Iris pigment epithelial cell (primary cell): ENCODE results near the gene ATRN.
A peak's percentile ranks its signal among the peaks of the same experiment; 100 is the strongest.
"Not testable (repeated sequence)": the region's sequence is repeated elsewhere in the genome, so short reads cannot be mapped to it uniquely, and the experiment has no call there.

Source experiments
- DNase-seq: peaks from one replicate; pipeline ENCODE4 v3.0.0-alpha.2; 2011; ENCODE audit warnings: low read depth

The ATRN gene

DNA sequence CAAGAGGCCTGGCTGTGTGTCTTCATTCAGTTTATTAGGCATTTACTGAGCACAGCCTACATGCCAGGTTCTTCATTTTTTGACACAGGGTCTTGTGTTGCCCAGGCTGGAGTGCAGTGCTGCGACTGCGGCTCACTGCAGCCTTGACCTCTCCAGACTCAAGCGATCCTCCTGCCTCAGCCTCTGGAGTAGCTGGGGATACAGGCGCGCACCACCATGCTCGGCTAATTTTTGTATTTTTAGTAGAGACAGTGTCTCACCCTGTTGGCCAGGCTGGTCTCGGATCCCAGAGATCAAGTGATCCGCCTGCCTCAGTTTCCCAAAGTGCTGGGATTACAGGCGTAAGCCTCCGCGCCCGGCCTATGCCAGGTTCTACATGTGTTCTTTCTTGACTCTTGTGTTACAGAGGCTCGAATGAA, 601 bp upstream of the ATRN start:
- no peak for DNase-seq

DNA sequence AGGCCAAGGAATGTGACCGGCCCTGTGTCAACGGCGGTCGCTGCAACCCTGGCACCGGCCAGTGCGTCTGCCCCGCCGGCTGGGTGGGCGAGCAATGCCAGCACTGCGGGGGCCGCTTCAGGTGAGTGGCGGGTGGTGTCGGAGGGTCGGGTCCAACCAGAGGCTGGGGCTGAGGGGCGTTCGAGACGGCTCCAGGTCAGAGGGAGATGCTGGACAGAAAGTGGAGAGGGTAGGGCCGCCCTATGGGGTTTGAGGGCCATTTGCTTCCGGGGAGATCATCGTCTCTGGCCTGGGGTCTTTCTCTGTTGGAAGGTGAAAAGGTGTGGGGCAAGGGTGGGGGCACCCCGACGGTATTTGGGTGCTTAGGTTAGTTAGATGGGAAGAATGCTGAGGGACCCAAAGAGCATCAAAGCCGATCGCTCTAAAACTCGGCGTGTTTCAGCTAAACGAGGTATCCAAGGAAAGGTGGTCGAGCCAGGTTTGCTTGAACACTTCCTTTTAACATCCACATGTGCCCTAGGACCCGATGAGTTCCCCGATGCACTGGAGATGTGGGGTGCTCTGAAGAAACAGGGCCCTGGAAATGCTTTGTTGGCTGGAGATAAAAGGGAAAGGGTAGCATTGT, 691 bp downstream of the ATRN start:
- no peak for DNase-seq

DNA sequence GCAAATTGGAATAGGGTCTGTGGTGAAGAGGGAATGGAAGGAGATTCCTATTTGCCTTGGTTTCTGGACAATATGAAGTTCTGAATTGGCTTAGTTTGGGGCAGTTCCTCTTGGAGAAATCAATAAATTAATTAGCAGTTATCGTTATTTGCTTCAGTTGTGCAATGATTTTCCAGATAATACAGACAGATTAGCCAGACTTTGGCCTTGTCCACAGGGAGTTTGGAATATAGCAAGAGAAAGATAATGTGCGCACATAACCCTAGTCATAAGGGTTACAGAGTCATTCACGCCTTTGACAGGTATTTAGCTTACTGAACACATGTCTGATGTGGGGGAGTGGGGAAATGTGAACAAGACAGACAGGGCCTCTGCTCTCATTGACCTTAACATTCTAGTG, 1.3 kb downstream of the ATRN start:
- no peak for DNase-seq

DNA sequence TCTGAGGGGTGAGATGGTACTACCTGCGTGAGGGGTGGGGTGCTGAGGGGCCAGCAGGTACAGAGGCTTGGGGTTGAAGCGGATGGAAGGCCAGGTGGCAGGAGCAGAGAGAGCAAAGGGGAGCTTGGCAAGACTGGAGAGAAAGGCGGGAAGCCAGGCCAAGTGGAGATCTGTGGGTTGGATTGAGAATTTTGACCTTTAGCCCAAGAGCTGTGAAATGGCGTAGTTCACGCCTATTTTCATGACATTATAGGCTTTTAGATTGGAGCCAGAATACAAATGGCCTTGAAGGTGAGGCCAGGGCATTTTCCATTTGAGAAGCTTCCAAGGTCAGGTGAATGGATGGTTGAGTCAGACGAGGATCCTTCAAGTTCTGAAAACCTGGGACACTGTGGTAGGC, 2.5 kb downstream of the ATRN start:
- no peak for DNase-seq

DNA sequence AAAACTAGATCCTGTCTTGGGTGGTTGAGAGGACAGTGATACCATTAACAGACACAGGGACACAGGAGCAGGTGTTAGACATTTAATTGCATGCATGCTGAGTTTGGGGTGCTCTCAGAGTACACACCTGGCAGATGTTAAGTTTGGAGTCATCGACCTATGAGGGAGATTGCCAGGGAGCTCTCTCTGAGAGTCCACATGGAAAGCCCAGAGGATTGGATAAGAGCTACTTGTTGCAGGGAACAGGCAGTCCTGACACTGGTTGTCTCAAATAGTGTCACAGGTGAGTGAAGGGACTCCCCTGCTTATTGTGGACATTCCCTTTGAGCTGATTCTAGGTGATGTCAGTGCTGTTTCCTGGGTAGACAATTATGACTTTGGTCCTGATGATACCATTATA, 3.1 kb downstream of the ATRN start:
- DNase-seq = no peak

DNA sequence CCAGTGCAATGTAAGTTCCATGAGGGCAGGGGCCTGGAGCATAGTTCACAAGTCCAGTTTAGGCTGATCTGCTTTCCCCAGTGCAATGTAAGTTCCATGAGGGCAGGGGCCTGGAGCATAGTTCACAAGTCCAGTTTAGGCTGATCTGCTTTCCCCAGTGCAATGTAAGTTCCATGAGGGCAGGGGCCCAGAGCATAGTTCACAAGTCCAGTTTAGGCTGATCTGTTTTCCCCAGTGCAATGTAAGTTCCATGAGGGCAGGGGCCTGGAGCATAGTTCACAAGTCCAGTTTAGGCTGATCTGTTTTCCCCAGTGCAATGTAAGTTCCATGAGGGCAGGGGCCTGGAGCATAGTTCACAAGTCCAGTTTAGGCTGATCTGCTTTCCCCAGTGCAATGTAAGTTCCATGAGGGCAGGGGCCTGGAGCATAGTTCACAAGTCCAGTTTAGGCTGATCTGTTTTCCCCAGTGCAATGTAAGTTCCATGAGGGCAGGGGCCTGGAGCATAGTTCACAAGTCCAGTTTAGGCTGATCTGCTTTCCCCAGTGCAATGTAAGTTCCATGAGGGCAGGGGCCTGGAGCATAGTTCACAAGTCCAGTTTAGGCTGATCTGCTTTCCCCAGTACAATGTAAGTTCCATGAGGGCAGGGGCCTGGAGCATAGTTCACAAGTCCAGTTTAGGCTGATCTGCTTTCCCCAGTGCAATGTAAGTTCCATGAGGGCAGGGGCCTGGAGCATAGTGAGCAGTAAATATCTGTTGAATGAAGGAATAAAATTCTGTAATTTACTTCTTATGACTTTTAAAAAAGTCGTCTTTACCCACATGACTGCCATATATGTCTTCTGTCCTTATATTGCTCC, 6.4 kb downstream of the ATRN start:
- DNase-seq = not testable (repeated sequence)

DNA sequence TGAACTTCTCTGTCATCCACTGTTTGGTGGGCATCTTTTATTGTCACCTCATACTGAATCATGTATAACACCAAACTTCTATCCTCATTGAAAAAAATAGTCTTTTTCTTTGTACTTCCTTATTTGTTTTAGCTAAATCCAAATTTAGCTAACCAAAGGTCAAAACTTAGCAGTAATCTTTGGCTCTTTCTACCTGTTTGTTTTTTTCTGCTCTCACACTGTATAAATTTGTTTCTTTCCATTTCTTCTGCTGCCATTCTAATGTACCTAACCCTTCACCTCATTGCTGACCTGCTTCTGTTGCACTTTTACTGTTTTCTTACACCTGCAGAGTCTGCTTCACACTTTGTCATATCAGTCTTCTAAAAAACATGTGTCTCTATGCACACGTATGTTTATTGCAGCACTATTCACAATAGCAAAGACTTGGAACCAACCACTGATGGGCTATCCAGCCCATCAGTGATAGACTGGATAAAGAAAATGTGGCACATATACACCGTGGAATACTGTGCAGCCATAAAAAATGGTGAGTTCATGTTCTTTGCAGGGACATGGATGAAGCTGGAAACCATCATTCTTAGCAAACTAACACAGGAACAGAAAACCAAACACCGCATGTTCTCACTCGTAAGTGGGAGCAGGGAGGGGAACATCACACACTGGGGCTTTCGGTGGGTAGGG, 7.2 kb downstream of the ATRN start:
- no peak for DNase-seq

DNA sequence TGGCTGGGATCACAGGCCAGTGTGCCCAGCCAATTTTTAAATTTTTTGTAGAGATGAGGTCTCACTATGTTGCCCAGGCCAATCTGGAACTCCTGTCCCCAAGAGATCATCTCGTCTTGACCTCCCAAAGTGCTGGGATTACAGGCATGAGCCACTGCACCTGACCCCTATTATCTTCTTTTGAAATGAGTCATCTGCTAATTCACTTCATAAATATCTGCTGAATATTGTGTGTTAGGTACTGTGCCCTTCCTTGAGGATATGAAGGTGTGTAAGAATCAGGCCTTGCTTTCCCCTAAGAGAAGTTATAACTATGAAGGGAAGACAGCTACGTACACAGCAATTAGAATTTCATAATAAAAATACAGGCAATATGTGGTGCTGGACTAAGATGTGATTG, 8.2 kb downstream of the ATRN start:
- DNase-seq = no peak

DNA sequence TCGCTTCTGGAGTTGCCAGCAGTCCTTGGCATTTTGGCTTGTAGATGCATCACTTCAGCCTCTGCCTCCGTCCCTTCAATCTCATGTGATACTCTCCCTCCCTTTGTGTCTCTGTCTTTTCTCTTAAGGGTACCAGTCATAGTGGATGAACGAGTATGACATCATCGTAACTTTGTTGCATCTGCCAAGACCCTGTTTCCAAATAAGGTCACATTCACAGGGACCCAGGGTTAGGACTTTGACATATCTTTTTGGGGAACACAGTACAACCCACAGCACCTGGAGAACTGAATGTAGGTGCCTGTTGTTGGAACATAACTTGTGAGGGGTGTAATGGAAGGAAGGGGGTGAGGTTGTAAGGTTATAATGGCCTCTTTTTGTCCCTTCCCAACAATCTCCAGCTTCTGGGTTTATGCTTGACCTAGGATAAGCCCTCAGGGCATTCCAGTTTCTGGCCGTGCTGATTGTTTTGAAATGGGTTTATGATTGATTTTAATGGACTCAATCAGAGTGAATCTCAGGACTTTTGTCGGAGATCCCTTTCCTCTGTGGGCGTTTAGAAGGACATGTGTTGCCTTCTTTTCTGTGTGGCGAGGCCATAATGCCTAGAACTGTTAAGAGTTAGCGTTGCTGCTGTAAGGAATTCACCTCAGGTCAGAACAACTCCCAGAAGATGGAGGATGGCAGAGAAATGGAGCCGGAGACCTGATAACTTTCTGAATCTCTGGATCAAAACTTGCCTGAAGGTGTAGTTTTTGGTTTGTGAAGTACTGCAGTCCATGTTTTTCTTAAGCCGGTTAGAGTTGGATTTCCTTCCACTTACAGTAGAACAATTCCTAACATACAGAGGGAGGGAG, 9.2 kb downstream of the ATRN start:
- no peak for DNase-seq

DNA sequence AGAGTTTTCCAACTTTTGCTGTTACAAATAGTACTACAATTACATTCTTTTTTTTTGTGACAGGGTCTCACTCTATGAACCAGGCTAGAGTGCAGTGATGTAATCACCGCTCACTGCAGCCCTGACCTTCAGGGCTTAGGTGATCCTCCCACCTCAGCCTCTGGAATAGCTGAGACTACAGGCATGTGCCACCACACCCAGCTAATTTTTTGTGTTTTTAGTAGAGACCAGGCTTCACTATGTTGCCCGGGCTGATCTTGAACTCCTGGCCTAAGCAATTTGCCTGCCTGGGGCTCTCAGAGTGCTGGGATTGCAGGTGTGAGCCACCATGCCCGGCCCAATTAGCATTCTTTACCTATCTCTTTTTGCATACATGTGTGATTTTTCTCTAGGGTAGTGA, 12.5 kb downstream of the ATRN start:
- no peak for DNase-seq

DNA sequence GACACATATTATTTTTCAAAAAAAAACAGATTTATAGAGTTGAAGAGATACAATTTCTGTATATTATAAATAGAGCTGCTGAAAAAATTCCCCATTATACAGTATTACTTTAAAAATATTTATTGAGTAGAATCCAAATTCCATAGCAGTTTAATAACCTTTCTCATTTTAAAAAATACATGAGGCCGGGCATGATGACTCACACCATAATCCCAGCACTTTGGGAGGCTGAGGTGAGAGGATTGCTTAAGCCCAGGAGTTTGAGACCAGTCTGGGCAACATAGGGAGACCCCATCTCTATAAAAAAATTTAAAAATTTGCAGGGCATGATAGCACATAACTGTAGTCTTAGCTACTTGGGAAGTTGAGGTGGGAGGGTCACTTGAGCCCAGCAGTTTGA, 13.0 kb downstream of the ATRN start:
- peak; percentile 48 for DNase-seq

DNA sequence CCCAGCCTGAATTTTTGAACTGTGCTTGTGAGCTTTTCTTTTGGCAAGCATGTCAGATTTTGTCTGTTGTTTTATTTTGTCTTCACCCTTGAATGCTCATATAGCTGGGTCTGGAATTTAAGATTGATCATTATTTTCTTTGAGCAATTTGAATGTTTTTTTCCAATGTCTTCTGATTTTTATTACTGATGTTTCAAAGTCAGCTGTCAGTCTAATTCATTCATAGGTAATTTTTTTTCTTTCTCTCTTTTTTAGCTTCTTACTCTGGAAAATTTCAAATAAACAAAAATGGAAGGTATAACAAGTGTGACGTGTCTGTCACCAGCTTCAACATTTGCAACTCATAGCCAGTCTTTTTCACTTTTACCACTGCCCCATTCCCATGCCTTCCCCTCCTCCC, 15.1 kb downstream of the ATRN start:
- DNase-seq = no peak

DNA sequence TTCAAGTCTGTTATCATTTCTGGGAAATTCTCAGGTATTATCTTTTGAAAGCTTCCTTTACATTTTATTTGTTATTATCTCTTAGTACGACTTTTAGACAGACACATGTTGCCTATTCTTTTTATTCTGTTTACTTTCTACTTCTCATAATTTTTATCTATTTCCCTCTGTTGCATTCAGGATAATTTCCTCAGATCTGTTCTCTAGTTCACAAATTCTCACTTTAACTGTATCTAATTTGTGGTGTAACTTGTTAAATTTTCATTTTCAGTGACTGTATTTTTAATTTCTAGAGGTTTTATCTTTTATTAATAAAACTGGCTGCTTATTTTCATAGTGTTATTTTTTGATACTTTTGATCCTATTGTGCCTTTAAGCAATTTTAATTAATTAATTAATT, 16.0 kb downstream of the ATRN start:
- no peak for DNase-seq

DNA sequence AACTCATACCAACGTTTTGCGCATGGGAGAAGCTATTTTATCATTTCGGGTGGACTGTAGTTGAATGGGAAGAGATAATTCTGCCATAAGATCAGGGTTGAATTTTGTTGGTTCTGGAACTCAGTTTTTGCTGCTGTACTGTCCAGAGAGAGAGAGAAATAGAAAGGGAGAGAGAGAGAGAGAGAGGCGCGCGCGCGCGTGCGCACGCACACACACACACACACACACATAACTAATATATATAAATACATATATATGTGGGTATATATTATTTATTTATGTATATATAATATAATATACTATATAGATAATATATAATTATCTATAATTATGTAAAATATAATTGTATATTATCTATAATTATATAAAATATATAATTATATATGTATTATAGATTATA, 21.9 kb downstream of the ATRN start:
- no peak for DNase-seq

DNA sequence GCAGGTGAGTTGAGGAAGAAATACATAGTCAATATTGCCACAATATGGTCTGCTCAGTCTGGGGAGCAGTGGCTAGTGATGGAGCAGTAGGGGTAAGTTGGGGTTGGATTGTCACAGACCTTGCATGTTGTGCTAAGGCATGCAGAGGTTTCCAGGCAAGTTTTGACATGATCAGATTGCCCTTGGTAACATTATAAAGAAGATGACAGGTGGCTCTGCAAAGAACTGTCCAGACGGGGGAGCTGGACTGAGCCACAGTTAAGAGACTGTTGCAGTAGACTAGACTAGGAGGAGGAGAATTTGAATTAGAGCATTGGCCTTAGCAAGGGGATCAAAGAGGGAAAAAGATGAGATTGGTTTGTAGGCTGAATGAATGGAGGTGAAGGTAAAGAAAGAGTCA, 23.4 kb downstream of the ATRN start:
- DNase-seq = no peak

DNA sequence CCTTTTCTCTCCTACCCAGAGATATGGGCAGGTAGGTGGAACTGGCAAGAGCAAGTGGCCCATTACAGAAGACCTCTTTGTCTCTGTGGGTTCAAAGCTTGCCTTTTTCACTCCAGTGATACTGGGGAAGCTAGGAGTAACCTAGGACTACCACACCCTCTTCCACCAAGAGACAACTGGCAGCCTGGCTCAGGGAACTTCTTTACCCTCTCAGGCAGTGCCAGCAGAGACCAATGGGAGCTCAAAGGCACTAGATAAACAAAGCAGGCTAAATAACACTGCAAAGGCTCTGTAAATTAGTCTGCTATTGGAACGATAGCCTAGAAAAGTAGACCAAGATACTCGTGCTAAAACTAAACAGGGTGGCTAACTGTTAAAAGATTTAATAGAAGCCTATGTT, 32.1 kb downstream of the ATRN start:
- no peak for DNase-seq

DNA sequence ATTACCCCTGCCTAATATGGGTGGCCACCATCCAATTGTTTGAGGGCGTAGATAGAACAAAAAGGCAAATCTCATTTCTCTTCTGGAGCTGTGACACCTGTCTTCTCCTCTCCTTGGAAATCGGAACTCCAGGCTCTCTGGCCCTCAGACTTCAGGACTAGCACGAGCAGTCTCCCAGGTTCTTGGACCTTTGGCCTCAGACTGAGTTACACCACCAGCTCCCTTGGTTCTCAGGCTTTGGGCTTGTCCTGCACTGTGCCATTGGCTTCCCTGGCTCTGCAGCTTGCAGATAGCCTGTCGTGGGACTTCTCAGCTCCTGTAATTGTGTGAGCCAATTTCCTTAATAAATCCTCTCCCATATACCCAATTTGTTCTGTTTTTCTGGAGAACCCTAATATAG, 34.3 kb downstream of the ATRN start:
- no peak for DNase-seq

DNA sequence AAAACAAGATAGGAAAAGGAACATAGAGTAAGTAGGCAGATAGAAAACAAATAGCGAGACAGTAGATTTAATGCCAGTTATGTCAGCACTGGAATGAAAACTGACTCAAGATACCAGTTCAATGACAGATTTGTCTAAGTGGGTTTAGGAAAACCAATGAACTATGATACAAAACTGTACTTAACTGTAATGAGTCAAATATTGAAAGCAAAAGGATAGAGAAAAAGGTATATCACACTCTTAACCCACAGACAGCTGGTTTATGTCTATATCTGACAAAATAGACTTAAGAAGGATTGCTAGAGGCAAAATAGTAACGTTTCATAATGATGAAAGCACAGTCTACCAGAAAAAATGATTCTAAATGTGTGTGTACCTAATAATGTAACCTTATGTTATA, 38.2 kb downstream of the ATRN start:
- no peak for DNase-seq

DNA sequence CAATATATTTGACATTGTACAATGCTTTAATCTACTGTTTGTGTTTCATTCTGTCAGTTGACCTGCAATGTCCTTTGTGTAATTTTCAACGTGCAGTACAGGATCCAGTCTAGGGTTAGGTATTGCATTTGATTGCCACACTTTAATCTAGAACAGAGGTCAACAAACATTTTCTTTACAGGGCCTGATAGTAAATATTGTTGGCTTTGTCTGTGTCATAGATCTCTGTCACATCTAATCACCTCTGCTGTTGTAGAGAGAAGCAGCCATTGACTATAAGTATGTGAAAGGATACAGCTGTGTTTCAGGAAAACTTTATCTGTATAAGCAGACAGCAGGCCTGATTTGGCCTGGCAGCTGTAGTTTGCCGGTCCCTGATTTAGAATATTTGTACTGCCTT, 39.3 kb downstream of the ATRN start:
- DNase-seq = no peak

DNA sequence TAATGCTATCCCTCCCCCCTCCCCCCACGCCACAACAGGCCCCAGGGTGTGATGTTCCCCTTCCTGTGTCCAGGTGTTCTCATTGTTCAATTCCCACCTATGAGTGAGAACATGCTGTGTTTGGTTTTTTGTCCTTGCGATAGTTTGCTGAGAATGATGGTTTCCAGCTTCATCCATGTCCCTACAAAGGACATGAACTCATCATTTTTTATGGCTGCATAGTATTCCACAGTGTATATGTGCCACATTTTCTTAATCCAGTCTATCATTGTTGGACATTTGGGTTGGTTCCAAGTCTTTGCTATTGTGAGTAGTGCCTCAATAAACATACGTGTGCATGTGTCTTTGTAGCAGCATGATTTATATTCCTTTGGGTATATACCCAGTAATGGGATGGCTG, 41.4 kb downstream of the ATRN start:
- not testable (repeated sequence) for DNase-seq

DNA sequence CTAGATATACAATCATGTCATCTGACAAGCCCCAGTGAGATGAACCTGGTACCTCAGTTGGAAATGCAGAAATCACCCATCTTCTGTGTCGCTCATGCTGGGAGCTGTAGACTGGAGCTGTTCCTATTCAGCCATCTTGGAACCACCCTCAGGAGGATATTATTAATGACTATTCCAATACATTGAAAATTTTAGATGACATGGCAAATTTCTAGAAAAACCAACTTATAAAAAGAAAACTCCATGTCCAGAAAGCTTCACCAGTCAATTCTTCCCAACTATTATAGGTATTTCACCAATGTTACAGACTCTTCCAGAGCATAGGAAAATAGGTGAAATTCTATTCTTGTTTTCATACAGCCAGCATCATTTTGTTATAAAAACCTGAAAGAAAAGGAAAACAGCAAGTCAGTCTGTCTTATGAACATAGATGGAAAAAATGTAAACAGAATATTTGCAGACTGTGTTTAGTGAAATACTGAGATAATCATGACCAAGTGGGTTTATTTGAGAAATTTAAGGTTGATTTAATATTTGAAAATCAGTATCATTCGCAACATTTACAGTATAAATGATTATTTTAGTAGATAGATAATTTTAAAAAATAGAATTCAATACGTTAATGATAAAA, 43.3 kb downstream of the ATRN start:
- peak; percentile 7 for DNase-seq
